ENCODE data around the gene PNPLA1.

Gene PNPLA1

DNA sequence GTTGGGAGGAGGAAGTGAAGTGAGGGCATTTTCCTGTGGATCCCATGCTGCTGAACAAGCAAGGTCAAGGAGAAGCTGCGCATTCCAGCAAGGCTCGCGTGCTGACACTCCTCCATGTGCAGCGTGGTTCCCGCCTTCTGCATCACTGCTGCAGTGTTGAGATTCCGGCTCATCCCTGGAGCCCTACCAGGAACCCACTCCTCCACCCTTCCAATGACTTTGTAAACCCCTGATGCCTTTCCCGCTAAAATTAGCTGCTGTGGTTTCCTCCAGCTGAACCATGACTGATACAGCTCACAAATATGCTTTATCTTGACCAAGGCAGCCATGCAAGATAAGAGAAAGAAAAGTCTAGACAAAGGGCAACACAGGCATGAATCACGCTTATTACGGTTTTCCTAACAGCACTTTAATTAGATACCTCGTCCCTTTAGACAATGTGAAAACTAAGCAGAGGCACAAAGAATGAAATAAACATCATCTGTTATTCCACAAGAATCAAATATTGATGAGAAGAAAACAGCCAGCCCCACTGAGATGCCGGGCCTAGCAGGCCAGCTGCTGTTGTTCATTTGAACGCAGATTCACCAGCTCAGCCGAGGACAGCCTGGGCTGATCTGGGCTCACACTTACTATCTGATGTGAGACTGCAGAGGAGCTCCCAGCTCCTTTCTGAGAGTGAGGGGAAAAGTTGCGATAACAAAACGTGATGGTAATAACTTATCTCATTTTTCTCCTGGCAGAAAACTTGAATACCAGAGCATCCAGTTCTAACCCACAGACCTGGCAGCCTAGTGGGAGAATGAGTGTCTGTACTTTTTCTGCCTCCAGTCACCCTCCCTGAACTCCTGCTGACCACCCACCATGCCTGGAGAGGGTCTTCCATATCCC is 81.1 kb downstream of the PNPLA1 start:
- DNase-seq (ENCODE audit: low spot score): no peak
- TF ChIP-seq, protein P1, sequence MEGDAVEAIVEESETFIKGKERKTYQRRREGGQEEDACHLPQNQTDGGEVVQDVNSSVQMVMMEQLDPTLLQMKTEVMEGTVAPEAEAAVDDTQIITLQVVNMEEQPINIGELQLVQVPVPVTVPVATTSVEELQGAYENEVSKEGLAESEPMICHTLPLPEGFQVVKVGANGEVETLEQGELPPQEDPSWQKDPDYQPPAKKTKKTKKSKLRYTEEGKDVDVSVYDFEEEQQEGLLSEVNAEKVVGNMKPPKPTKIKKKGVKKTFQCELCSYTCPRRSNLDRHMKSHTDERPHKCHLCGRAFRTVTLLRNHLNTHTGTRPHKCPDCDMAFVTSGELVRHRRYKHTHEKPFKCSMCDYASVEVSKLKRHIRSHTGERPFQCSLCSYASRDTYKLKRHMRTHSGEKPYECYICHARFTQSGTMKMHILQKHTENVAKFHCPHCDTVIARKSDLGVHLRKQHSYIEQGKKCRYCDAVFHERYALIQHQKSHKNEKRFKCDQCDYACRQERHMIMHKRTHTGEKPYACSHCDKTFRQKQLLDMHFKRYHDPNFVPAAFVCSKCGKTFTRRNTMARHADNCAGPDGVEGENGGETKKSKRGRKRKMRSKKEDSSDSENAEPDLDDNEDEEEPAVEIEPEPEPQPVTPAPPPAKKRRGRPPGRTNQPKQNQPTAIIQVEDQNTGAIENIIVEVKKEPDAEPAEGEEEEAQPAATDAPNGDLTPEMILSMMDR (IDR thresholded peaks at IDR 0.05; ENCODE audit: extremely low read depth, missing control alignments): no peak

DNA sequence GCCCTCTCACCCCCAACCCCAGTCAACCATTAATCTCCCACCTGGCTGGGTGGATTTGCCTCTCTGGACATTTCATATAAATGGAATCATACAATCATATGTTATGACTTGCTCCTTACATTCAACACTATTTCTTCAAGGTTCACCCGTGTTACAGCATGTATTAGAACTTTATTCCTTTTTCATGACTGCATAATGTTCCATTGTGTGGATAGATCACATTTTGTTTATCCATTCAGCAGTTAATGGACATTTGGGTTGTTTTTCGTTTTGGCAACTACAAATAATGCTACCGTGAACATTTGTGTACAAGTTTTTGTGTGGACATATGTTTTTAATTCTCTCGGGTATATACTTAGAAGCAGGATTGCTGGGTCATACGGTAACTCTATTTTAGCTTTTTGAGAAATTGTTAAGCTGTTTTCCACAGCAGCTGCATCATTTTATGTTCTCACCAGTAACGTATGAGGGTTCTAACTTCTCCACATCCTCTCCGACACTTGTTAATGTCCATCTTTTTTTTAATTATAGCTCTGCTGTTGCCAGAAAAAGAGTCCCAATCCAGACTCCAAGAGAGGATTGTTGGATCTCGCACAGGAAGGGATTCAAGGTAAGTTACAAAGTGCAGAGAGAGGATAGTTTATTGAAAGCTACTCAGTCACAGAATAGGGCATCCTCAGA is 82.8 kb downstream of the PNPLA1 start:
- TF ChIP-seq, protein P1 (IDR thresholded peaks at IDR 0.05; ENCODE audit: extremely low read depth, missing control alignments): no peak
- no peak for DNase-seq (ENCODE audit: low spot score)

DNA sequence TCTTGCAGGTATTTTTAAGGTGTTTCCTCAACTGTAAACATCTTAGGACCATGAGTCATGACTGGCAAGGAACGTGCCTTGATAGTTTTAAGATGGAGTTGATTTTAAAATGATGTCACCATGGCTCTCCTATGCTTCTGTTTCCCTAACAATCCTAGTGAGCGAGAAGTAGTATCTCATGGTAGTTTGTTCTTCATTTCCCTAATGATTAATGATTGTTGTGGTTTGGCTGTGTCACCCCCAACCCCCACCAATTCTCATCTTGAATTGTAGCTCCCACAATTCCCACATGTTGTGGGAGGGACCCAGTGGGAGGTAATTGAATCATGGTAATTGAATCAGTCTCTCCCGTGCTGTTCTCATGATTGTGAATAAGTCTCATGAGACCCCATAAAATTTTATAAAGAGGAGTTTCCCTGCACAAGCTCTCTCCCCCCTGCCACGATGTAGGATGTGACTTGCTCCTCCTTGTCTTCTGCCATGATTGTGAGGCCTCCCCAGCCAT is 83.6 kb downstream of the PNPLA1 start:
- DNase-seq (ENCODE audit: low spot score): no peak
- TF ChIP-seq, protein P1 (IDR thresholded peaks at IDR 0.05; ENCODE audit: extremely low read depth, missing control alignments): no peak

- no peak for DNase-seq (ENCODE audit: low spot score)
- TF ChIP-seq, protein P1 (IDR thresholded peaks at IDR 0.05; ENCODE audit: extremely low read depth, missing control alignments): no peak
Observed at GRCh38 chr6:36355819-36356218, 86.0 kb downstream of the PNPLA1 start.

DNA sequence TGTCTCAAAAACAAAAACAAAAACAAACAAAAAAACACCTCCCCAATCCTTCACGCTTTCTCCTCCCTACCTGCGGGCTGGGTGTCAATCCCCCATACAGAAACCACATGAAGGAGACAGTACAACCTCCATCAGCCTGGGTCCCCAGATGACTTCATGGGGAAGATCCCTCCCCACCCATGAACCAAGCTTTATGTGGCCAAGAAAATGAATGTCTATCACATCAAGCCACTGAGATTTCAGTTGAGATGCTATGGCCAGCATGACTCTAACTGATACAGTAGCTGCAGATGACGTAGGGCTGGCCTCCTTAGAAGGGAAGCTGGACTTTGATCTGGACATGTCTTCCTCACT is 88.0 kb downstream of the PNPLA1 start:
- peak; percentile 58 for DNase-seq (ENCODE audit: low spot score)
- TF ChIP-seq, protein P1 (IDR thresholded peaks at IDR 0.05; ENCODE audit: extremely low read depth, missing control alignments): no peak
